Natural killer cell (primary cell): Measurements from ENCODE around the gene KCNB1. TPM values are rescaled to one million over a fixed set of nuclear protein-coding genes. Genes with fewer than 3 reads are reported as not detected.

Experiments
- ATAC-seq, 3 donors: fragments of 150-1000 bp in 2 of 3; fragments of 200-7000 bp in 1 of 3; cut with Tn5 transposase; 1 replicate in 1 of 3; 2 replicates in 2 of 3; pipeline ENCODE4 v1.10.0; 2021; ENCODE audit warnings: mild to moderate bottlenecking in 2 of 3, moderate library complexity in 2 of 3
- DNase-seq, 2 donors: peaks; one replicate each; pipeline versions ENCODE4 v3.0.0 to v3.0.0-alpha.2; 2013 to 2021; ENCODE audit warnings: mixed read lengths in 1 of 2
- H3K27ac ChIP-seq: one replicate; pipeline ENCODE4 v1.5.1; 2013; ENCODE audit warnings: mild to moderate bottlenecking, low read length
- H3K27me3 ChIP-seq: one replicate; pipeline ENCODE4 v1.6.1; 2013; ENCODE audit warnings: low read length; ENCODE audit not compliant: control insufficient read depth, insufficient read depth
- H3K36me3 ChIP-seq: one replicate; pipeline ENCODE4 v1.6.1; 2013; ENCODE audit warnings: low read length; ENCODE audit not compliant: control insufficient read depth, insufficient read depth
- H3K4me1 ChIP-seq: one replicate; pipeline ENCODE4 v1.6.1; 2013; ENCODE audit warnings: low read length; ENCODE audit not compliant: control insufficient read depth, insufficient read depth
- H3K4me3 ChIP-seq: one replicate; pipeline ENCODE4 v1.5.1; 2013; ENCODE audit warnings: low read length
- H3K9me3 ChIP-seq: one replicate; pipeline ENCODE4 v1.6.1; 2013; ENCODE audit warnings: low read length; ENCODE audit not compliant: control insufficient read depth, insufficient read depth
- H3K27ac Mint-ChIP-seq, 2 donors: one replicate each; pipeline ENCODE4 v1.8.0; 2022; ENCODE audit warnings: mild to moderate bottlenecking in 2 of 2, mixed read lengths in 2 of 2, moderate library complexity in 1 of 2
- H3K27me3 Mint-ChIP-seq, 2 donors: one replicate each; pipeline ENCODE4 v1.8.0; 2022; ENCODE audit warnings: low read depth in 2 of 2, mixed read lengths in 2 of 2
- H3K36me3 Mint-ChIP-seq: one replicate; pipeline ENCODE4 v1.8.0; 2022; ENCODE audit warnings: mixed read lengths
- H3K4me1 Mint-ChIP-seq, 2 donors: one replicate each; pipeline ENCODE4 v1.8.0; 2022; ENCODE audit warnings: mixed read lengths in 2 of 2
- H3K4me3 Mint-ChIP-seq: one replicate; pipeline ENCODE4 v1.8.0; 2022; ENCODE audit warnings: mild to moderate bottlenecking, moderate library complexity, mixed read lengths
- H3K9me3 Mint-ChIP-seq, 2 donors: one replicate each; pipeline ENCODE4 v1.8.0; 2022; ENCODE audit warnings: mixed read lengths in 2 of 2
- CTCF ChIP-seq: fragments of 200-600 bp; IDR thresholded peaks from one replicate; pipeline ENCODE4 v1.8.0; 2022; ENCODE audit warnings: antibody characterized with exemption
- WGBS: methylation state at CpG from one replicate; pipeline ENCODE4 v1.1.7; 2013; ENCODE audit warnings: missing lambda C conversion rate; ENCODE audit not compliant: insufficient coverage; 5-methylcytosine and 5-hydroxymethylcytosine counted together
- intact Hi-C: fragments of 100-400 bp; cut with micrococcal nuclease; formaldehyde crosslinking; loops from one replicate; pipeline ENCODE4 v1.14.2; 2022
- total RNA-seq, 4 donors: library from RNA; stranded (reverse); fragments of 120-200 nt in 1 of 4; gene quantifications; one replicate each; pipeline versions ENCODE4 v1.2.3 to v1.2.4, GENCODE V29; 2013 to 2022

KCNB1 gene
- total RNA-seq, 3 donors from 2014 or later (not counting 1 experiment from before 2014, with no cell fraction given), result 0.09 TPM; not detected in 2

GRCh38 chr20:49337357-49337756 lies 145.1 kb downstream of the KCNB1 start:
- Histone ChIP-seq H3K36me3 (no peaks in the 10 kb centered on the region), H3K4me1 (no peaks in the 10 kb centered on the region), H3K27me3 (no peaks in the 10 kb centered on the region), H3K9me3 (no peaks in the 10 kb centered on the region), H3K4me3 (no peak overlapping the region), H3K27ac (no peak overlapping the region)
- Mint-ChIP-seq H3K9me3 (no peaks in the 10 kb centered on the region), H3K4me3 (no peak overlapping the region), H3K27me3 (peaks cover 17 to 19% of the 10 kb centered on the region in 2 donors), H3K4me1 (peaks cover 0 to 5% of the 10 kb centered on the region in 2 donors), H3K36me3 (no peaks in the 10 kb centered on the region), H3K27ac (no peak overlapping the region)
- ATAC-seq (no peak), DNase-seq (no peak)
- intact Hi-C loops, result loop anchor here (10.0 kb wide), 1 partner anchor 587 kb away; no protein-coding TSS in a partner anchor
- TF ChIP-seq CTCF, result no peak
- WGBS, result 82% methylated on average over 6 of the region's 7 CpGs

GRCh38 chr20:49336786-49337185 lies 145.7 kb downstream of the KCNB1 start:
- Mint-ChIP-seq H3K4me1 (peaks cover 0 to 5% of the 10 kb centered on the region in 2 donors), H3K27me3 (peaks cover 19 to 23% of the 10 kb centered on the region in 2 donors), H3K9me3 (no peaks in the 10 kb centered on the region), H3K4me3 (no peak overlapping the region), H3K27ac (no peak overlapping the region), H3K36me3 (no peaks in the 10 kb centered on the region)
- no peaks in the 10 kb centered on the region for H3K27me3 ChIP-seq
- H3K27ac ChIP-seq, result no peak overlapping the region
- no peak for TF ChIP-seq CTCF
- H3K9me3 ChIP-seq, result no peaks in the 10 kb centered on the region
- intact Hi-C loops, result loop anchor here (10.0 kb wide), 1 partner anchor 588 kb away; no protein-coding TSS in a partner anchor
- no peak for ATAC-seq
- H3K4me1 ChIP-seq, result no peaks in the 10 kb centered on the region
- DNase-seq, result no peak
- 89% methylated on average over 7 of the region's 7 CpGs for WGBS
- no peak overlapping the region for H3K4me3 ChIP-seq
- H3K36me3 ChIP-seq, result no peaks in the 10 kb centered on the region

GRCh38 chr20:49335476-49335875 lies 147.0 kb downstream of the KCNB1 start:
- 91% methylated on average over 12 of the region's 12 CpGs for WGBS
- H3K27me3 Mint-ChIP-seq, result peaks cover 20 to 23% of the 10 kb centered on the region in 2 donors

More at GRCh38 chr20:49335476-49335875, 147.0 kb downstream of the KCNB1 start:
- ATAC-seq, result no peak
- intact Hi-C loops, result loop anchor here (10.0 kb wide), 1 partner anchor 589 kb away; no protein-coding TSS in a partner anchor
- no peaks in the 10 kb centered on the region for H3K4me1 ChIP-seq
- H3K9me3 ChIP-seq, result no peaks in the 10 kb centered on the region
- Mint-ChIP-seq H3K4me3 (no peak overlapping the region), H3K9me3 (no peaks in the 10 kb centered on the region), H3K4me1 (peaks cover 0 to 5% of the 10 kb centered on the region in 2 donors), H3K27ac (no peak overlapping the region), H3K36me3 (no peaks in the 10 kb centered on the region)
- no peak for TF ChIP-seq CTCF
- H3K36me3 ChIP-seq, result no peaks in the 10 kb centered on the region
- no peak overlapping the region for H3K4me3 ChIP-seq
- DNase-seq, result no peak
- no peaks in the 10 kb centered on the region for H3K27me3 ChIP-seq
- no peak overlapping the region for H3K27ac ChIP-seq
